Stimulated activated CD4-positive, alpha-beta T cell treated with anti-CD3 and anti-CD28 coated beads, Interleukin-1b, Interleukin-23, amount 100 ng/mL, for 24 hours (primary cell): ENCODE results near the gene PXMP4.

ENCODE experiments used
- DNase-seq, 4 experiments: peaks; one replicate each; pipeline ENCODE4 v3.0.0-alpha.2; 2020; ENCODE audit warnings: low read depth in 4 of 4, low spot score in 1 of 4

PXMP4 gene

DNA sequence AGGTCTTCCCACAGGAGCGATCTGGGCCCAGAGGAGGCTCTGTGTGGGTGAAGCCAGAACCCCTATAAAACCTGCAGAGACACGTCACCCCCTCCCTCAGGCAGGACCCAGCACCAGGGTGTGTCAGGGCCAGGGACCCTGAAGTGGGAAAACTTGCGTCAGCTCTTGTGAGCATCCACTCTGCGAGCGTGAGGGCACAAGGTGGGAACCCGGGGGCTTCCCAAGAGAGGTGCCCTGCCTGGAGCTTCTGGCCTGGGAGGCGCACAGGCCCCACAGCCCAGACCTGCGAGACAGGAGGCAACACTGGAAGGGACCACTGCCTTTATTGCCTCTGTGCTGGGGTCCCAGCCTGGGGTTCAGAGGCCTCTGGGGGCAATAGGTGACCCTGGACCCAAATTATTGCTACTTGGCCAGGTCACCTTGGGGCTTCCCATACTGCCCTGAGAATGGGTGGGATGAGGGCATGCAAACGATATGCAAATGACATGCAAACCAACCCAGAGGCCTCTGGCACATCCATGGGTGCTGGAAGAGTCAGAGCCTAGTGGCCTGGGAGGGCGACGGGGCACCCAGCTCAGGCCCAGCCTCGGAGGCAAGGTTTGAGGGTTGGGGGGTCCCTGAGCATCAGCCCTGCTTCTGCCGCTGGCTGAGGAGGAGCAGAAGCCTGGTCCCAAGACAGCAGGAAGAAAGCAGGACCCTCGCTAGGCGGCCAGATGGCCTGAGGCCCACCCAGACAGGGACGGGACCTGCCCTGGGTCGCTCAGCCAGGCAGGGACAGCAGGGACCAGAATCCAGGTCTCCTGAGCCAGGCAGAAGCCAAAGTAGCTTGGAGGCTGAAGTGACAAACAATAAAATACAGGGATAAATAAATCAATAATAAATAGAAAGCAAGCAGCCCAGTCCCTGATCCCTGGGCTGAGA, 63.1 kb downstream of the PXMP4 start:
- no peak for DNase-seq

DNA sequence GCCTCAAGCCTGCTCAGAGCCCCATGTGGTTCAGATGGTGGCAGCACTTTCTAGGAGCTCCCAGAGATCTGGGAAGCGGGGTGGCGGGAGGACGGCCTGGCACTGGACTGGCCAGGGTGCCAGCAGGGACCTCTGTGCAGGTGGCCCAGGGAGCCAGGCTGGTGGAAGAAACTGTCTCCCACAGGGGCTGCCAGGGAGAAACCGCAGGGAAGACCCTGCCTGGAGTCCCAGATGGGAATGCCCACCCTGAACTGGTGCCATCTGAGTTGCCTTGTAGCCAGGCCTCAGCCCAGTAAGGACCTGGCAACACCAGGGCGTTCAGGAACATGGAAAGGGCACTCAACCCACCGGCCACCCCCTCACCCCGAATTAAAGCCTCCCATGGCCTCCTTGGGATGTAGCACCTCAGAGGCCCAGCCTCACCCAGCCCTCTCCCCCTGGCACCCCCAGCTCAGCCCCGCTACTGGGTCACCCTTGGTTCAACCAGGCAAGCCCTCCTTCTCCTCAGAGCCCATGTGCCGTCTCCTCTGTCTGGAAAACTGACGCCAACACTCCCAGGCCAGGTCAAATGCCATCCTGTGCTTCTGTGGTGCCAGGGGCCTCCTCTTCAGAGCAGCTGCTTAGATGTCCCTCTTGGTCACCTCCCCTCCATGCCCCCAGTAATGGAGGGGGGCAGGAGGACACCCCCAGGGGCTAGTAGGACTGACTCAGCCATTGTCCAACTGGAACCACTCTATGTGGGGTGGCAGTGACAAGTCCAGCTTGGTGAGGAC, 63.9 kb downstream of the PXMP4 start:
- DNase-seq: no peak

DNA sequence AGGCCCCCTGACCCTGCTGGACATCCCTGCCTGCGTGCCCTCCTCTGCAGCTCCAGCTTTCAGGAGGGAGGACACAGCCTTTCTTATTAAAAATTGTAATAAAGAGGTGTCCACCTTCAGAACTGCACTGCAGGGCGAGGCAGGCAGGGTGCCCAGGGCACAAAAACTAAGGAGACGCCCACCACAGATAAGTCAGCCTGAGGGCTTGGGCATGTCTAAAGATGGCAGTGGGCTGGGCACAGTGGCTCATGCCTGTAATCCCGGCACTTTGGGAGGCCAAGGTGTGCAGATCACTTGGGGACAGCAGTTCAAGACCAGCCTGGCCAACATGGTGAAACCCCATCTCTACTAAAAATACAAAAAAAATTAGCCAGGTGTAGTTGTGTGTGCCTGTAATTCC, 64.9 kb downstream of the PXMP4 start:
- no peak for DNase-seq

DNA sequence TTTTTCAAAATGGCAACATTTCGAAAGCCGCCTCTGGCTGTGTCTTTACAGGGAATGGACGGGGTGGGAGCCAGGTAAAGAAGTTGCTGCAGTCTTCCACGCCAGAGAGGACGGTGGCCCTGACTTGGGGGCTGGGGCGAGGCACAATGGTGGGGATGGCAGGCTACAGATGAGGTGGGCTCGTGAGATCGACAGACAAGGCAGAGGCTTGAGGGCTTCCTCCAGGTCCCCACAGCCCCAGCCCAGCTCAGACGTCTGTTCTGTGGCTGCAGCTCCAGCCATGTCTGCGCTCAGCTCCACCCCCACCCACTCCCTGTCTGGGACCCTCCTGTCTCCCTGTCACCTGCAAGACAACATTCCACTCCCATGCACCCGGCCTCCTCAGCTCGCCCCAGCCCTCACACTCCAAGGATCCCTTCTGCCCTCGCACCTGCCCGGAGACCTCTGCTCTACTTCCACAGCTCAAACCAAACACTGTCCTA, 65.4 kb downstream of the PXMP4 start:
- no peak for DNase-seq

- DNase-seq: no peak
Measured at GRCh38 chr20:33653900-33654596, 66.1 kb downstream of the PXMP4 start.

- DNase-seq: no peak
Measured at GRCh38 chr20:33653218-33653899, 66.8 kb downstream of the PXMP4 start.
